Ascending aorta (tissue), 2 donors: ENCODE results near the gene MARCHF9. TPM values are rescaled to one million over a fixed set of nuclear protein-coding genes. Genes with fewer than 3 reads are reported as not detected.

Experiments
- DNase-seq, 2 donors: peaks; one replicate each; pipeline ENCODE4 v3.0.0-alpha.2; 2019; ENCODE audit warnings: low spot score in 2 of 2
- H3K27ac ChIP-seq, 2 donors: fragments of 200-600 bp; sonication (generic); one replicate each; pipeline ENCODE4 v1.5.1; 2016 to 2017; ENCODE audit warnings: mild to moderate bottlenecking in 1 of 2
- H3K27me3 ChIP-seq: fragments of 200-600 bp; sonication (generic); one replicate; pipeline ENCODE4 v1.5.1; 2017
- H3K36me3 ChIP-seq, 2 donors: fragments of 200-600 bp; sonication (generic); one replicate each; pipeline ENCODE4 v1.5.1; 2016
- H3K4me1 ChIP-seq, 2 donors: fragments of 200-600 bp; sonication (generic); one replicate each; pipeline ENCODE4 v1.5.1; 2016 to 2017; ENCODE audit warnings: mild to moderate bottlenecking in 1 of 2
- H3K4me3 ChIP-seq, 2 donors: fragments of 200-600 bp; sonication (generic); one replicate each; pipeline ENCODE4 v1.5.1; 2016 to 2017; ENCODE audit warnings: mild to moderate bottlenecking in 1 of 2
- H3K9me3 ChIP-seq, 2 donors: fragments of 200-600 bp; sonication (generic); one replicate each; pipeline ENCODE4 v1.5.1; 2016
- intact Hi-C: fragments of 100-400 bp; cut with DNase I; formaldehyde crosslinking; loops from one replicate; pipeline ENCODE4 v1.15.1; 2023
- total RNA-seq: library from RNA; depleted of rRNA; stranded (reverse); fragments of >200 nt; gene quantifications from one replicate; pipeline ENCODE4 v1.1.0, GENCODE V29; 2016
- TF ChIP-seq, protein P1 (sequence below), 3 experiments: fragments of 200-600 bp in 2 of 3; fragments of 450-650 bp in 1 of 3; sonication (generic) in 2 of 3; IDR thresholded peaks; one replicate each; pipeline ENCODE4 v1.5.1; 2016 to 2019; ENCODE audit warnings: antibody characterized with exemption in 3 of 3, mild to moderate bottlenecking in 1 of 3, moderate library complexity in 1 of 3

Gene MARCHF9
- total RNA-seq, 1 donor from 2014 or later: 8.4 TPM

DNA sequence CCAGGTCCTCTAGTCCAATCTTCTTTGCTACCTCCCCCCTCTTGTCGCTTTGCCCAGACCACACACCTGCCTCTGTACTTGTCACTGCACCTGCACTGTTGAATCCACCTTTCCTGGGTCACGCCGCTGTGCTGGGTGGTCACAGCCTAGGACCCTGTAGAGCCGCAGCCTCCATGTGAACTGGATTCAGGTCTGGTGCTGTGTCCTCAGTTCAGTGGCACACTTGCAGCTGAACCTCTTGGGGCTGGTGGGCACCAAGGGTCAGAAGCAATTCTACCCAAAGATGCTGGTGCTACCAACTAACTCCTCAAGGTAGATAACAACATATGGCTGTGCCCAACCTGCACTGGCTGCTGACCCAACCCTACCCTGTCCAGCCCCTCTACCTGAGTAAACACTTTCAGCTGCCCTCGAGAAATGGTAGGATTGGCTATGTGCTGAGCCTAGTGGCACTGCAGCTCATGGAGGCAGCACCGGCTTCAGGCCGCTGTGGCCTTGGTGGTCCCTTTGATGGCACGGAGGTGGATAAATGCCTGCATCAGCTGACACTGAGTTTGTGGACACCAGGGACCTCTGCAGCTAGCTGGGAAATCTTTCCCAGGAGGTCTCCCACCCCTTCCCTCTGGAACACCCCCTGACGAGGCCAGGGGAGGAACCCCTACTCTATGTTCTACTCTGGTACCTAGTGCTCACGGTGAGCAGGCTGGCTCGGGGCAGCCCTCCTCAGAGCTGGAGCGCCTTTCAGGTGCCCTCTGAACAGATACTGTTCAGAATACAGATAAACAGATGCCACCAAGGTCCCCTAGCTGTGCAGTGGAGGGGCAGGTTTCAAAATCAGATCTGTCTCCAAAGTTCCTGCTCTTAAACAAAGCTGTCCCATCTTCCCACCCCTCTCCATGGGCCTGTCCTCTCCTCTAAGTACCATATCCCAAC lies 30.6 kb upstream of the MARCHF9 start:
- Histone ChIP-seq H3K4me1 (peaks cover 0 to 12% of the 10 kb centered on the region in 2 donors), H3K36me3 (peaks cover 23 to 25% of the 10 kb centered on the region in 2 donors), H3K4me3 (no peak overlapping the region), H3K27ac (no peak overlapping the region), H3K9me3 (no peaks in the 10 kb centered on the region), H3K27me3 (peaks cover 3% of the 10 kb centered on the region)
- TF ChIP-seq, protein P1, sequence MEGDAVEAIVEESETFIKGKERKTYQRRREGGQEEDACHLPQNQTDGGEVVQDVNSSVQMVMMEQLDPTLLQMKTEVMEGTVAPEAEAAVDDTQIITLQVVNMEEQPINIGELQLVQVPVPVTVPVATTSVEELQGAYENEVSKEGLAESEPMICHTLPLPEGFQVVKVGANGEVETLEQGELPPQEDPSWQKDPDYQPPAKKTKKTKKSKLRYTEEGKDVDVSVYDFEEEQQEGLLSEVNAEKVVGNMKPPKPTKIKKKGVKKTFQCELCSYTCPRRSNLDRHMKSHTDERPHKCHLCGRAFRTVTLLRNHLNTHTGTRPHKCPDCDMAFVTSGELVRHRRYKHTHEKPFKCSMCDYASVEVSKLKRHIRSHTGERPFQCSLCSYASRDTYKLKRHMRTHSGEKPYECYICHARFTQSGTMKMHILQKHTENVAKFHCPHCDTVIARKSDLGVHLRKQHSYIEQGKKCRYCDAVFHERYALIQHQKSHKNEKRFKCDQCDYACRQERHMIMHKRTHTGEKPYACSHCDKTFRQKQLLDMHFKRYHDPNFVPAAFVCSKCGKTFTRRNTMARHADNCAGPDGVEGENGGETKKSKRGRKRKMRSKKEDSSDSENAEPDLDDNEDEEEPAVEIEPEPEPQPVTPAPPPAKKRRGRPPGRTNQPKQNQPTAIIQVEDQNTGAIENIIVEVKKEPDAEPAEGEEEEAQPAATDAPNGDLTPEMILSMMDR (IDR thresholded peaks at IDR 0.05): no peak
- no peak for DNase-seq
- intact Hi-C loops: no loop called here

GRCh38 chr12:57724936-57725740 lies 29.8 kb upstream of the MARCHF9 start:
- intact Hi-C loops: loop anchor here (5.0 kb wide), 1 partner anchor 42 kb away; the partner anchor contains the start of gene CYP27B1
- Histone ChIP-seq H3K27ac (no peak overlapping the region), H3K36me3 (peaks cover 15 to 17% of the 10 kb centered on the region in 2 donors), H3K27me3 (peaks cover 3% of the 10 kb centered on the region), H3K9me3 (no peaks in the 10 kb centered on the region), H3K4me3 (no peak overlapping the region), H3K4me1 (peaks cover 0 to 12% of the 10 kb centered on the region in 2 donors)
- TF ChIP-seq, protein P1 (IDR thresholded peaks at IDR 0.05): no peak
- no peak for DNase-seq

- TF ChIP-seq, protein P1 (IDR thresholded peaks at IDR 0.05): no peak
- Histone ChIP-seq H3K4me1 (peaks cover 0 to 12% of the 10 kb centered on the region in 2 donors), H3K36me3 (peaks cover 9 to 10% of the 10 kb centered on the region in 2 donors), H3K4me3 (peak overlapping the region; percentile 76 to 77), H3K27me3 (peaks cover 3% of the 10 kb centered on the region), H3K9me3 (no peaks in the 10 kb centered on the region), H3K27ac (no peak overlapping the region)
- intact Hi-C loops: loop anchor here (2.0 to 5.0 kb wide), 2 partner anchors 19 to 42 kb away; partner anchors contain the start of genes CYP27B1 and TSPAN31
- no peak for DNase-seq
Measured at GRCh38 chr12:57725851-57726150, 29.1 kb upstream of the MARCHF9 start.

DNA sequence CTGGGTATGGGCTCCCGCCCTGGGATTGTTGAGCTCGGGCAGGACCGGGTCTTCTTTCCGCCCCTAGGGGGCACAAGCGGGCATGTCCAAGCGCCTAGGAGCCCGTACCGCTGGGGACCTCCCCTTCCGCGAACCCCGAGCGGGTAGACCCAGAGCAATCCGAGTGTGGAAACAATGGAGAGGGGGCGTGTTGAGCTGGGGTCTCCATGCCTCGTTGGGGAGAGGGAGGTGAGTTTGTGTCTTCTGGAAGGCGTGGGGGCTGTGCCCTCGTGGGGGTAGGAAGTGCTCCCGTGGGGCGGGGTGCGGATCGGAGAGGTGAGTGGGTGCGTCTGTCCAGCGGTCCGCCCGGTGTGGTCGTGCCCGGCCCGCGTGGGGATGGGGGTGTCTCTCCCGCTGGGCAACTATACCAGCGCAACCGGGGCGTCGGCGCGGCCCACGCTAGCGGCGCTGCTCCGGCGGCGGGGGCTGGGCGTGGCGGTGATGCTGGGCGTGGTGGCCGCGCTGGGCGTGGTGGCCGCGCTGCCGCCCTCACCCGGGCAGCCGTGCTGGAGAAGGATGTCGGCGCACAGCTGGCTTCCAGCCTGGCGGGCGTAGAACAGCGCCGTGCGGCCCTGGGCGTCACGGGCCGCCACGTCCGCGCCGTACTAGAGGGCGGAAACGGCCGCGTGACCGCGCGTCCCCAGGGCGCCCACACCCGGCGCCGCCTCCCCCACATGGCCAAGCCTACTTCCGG lies 28.6 kb upstream of the MARCHF9 start:
- peaks cover 4 to 5% of the 10 kb centered on the region in 2 donors for H3K36me3 ChIP-seq
- no peak overlapping the region for H3K27ac ChIP-seq
- peak overlapping the region; percentile 76 to 77 for H3K4me3 ChIP-seq
- no peaks in the 10 kb centered on the region for H3K9me3 ChIP-seq
- TF ChIP-seq, protein P1 (IDR thresholded peaks at IDR 0.05): peak; percentile 52 to 73 (median 58)
- H3K27me3 ChIP-seq: peaks cover 3% of the 10 kb centered on the region
- H3K4me1 ChIP-seq: peaks cover 0 to 12% of the 10 kb centered on the region in 2 donors
- intact Hi-C loops: loop anchor here (2.0 to 5.0 kb wide), 2 partner anchors 18 to 41 kb away; partner anchors contain the start of genes CYP27B1 and TSPAN31
- DNase-seq: peak in 1 of 2 donors; percentile 82
